ENCODE data around the gene MORF4L1.

DNA sequence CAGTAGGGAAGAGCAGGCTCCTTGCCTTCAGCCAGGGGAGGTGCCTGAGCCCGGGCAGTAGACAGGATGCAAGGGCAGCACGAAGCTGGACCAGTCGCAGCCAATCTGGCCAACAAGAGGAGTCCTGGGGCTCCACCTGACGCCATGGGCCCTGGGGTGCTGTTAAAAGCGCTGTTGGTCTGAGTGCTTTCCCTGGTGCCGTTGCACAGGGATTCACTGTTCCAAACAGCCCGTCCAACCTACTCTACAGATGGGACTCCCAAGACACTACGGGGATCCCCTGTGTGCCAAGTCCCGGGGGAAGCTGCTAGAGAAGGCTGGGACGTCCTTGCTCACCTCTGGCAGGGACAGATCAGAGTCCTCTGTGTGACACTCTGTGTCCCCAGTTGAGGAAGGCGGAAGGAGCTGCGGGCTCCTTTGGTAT is 71.5 kb downstream of the MORF4L1 start:
- TF ChIP-seq, protein P1, sequence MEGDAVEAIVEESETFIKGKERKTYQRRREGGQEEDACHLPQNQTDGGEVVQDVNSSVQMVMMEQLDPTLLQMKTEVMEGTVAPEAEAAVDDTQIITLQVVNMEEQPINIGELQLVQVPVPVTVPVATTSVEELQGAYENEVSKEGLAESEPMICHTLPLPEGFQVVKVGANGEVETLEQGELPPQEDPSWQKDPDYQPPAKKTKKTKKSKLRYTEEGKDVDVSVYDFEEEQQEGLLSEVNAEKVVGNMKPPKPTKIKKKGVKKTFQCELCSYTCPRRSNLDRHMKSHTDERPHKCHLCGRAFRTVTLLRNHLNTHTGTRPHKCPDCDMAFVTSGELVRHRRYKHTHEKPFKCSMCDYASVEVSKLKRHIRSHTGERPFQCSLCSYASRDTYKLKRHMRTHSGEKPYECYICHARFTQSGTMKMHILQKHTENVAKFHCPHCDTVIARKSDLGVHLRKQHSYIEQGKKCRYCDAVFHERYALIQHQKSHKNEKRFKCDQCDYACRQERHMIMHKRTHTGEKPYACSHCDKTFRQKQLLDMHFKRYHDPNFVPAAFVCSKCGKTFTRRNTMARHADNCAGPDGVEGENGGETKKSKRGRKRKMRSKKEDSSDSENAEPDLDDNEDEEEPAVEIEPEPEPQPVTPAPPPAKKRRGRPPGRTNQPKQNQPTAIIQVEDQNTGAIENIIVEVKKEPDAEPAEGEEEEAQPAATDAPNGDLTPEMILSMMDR (IDR thresholded peaks at IDR 0.05) = no peak
- TF ChIP-seq EZH2 (IDR thresholded peaks at IDR 0.05) (no peak), EZH2phosphoT487 (IDR thresholded peaks at IDR 0.05) (no peak)
